Activated T-helper 1 cell treated with anti-CD3 and anti-CD28 coated beads, Interleukin-12 subunit alpha, Interleukin-12 subunit beta, Interleukin-2, Interleukin-4 antibody, amounts not matched to agents 30 ng/mL and 10 ng/mL and 1 ng/mL, durations not matched to agents 14 hours and 24 hours and 36 hours (primary cell): ENCODE data around the gene KCNMA1. TPM values are rescaled to one million over a fixed set of nuclear protein-coding genes. Genes with fewer than 3 reads are reported as not detected.

Experiments used
- DNase-seq: peaks from one replicate; pipeline ENCODE4 v3.0.0; 2021; ENCODE audit warnings: low spot score
- H3K27ac Mint-ChIP-seq: one replicate; pipeline ENCODE4 v1.8.0; 2021; ENCODE audit warnings: mild to moderate bottlenecking, mixed read lengths
- H3K27me3 Mint-ChIP-seq: one replicate; pipeline ENCODE4 v1.8.0; 2022; ENCODE audit warnings: mild to moderate bottlenecking, moderate library complexity, mixed read lengths; ENCODE audit not compliant: insufficient read depth
- H3K36me3 Mint-ChIP-seq: one replicate; pipeline ENCODE4 v1.8.0; 2021; ENCODE audit warnings: low read depth, mixed read lengths
- H3K4me1 Mint-ChIP-seq: one replicate; pipeline ENCODE4 v1.8.0; 2021; ENCODE audit warnings: low read depth, mixed read lengths
- H3K4me3 Mint-ChIP-seq: one replicate; pipeline ENCODE4 v1.8.0; 2021; ENCODE audit warnings: mild to moderate bottlenecking, moderate library complexity, mixed read lengths
- H3K9me3 Mint-ChIP-seq: one replicate; pipeline ENCODE4 v1.8.0; 2021; ENCODE audit warnings: mixed read lengths
- intact Hi-C: fragments of 100-400 bp; cut with micrococcal nuclease; formaldehyde crosslinking; loops from one replicate; pipeline ENCODE4 v1.15.1; 2024
- total RNA-seq: library from RNA; stranded (reverse); gene quantifications from 2 replicates; pipeline ENCODE4 v1.2.3, GENCODE V29; 2022

The KCNMA1 gene
- total RNA-seq, 1 donor from 2014 or later = not detected

DNA sequence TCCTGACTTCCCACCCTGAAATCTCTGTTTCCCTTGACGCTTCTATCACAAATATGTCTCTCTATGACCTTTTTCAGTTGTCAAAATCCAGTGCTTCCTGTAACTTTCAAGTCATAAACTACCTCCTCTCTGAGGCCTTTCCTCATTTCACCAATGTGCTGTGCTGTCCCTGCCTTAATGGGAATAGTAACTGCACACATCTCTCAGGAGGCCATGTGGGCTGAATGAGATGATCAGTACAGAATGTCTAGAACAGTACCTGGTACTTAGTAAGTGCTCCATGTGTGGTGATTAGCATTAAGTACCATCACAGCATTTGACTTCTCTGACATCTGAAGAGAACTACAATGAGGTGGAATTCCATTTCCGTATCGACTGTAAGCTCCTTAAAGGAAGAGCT lies 588.5 kb downstream of the KCNMA1 start:
- DNase-seq = no peak
- H3K27me3 Mint-ChIP-seq = no peaks in the 10 kb centered on the region
- intact Hi-C loops = no loop called here
- no peaks in the 10 kb centered on the region for H3K36me3 Mint-ChIP-seq
- no peaks in the 10 kb centered on the region for H3K9me3 Mint-ChIP-seq
- H3K27ac Mint-ChIP-seq = no peak overlapping the region
- no peaks in the 10 kb centered on the region for H3K4me1 Mint-ChIP-seq
- no peak overlapping the region for H3K4me3 Mint-ChIP-seq

DNA sequence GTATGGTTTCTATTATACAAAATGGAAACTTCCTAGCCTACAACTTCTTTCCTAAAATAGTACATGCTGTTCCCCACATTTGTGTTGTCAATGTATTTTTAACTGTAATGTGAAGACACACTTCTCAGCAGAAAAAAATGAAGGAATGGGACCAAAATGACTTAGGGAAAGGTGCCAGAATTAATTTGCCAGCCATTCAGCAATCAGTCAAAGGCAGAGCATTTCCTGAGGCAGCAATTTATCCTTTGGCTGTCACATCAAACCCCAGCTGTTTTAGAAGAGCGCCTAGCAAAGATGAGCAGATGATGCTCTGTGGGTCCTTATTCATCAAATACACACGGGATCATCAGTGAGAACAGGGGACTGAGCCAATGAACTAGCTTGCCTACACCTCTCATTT lies 592.5 kb downstream of the KCNMA1 start:
- Mint-ChIP-seq H3K36me3 (no peaks in the 10 kb centered on the region), H3K9me3 (no peaks in the 10 kb centered on the region), H3K27ac (no peak overlapping the region), H3K4me3 (no peak overlapping the region), H3K4me1 (peaks cover 7% of the 10 kb centered on the region), H3K27me3 (no peaks in the 10 kb centered on the region)
- intact Hi-C loops = no loop called here
- no peak for DNase-seq

DNA sequence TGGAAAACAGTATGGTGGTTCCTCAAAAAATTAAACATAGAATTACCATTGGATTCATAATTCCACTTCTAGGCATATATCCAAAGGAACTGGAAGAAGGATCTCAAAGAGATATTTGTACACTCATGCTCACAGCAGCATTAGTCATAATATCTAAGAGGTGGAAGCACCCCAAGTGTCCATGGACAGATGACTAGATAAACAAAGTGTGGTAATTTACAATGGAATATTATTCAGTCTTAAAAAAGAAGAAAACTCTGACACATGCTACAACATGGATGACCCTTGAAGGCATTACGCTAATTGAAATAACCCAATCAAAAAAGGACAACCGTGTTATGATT lies 594.2 kb downstream of the KCNMA1 start:
- intact Hi-C loops = no loop called here
- H3K4me3 Mint-ChIP-seq = no peak overlapping the region
- peaks cover 7% of the 10 kb centered on the region for H3K4me1 Mint-ChIP-seq
- H3K27me3 Mint-ChIP-seq = no peaks in the 10 kb centered on the region
- H3K36me3 Mint-ChIP-seq = no peaks in the 10 kb centered on the region
- H3K27ac Mint-ChIP-seq = no peak overlapping the region
- no peaks in the 10 kb centered on the region for H3K9me3 Mint-ChIP-seq
- DNase-seq = no peak

DNA sequence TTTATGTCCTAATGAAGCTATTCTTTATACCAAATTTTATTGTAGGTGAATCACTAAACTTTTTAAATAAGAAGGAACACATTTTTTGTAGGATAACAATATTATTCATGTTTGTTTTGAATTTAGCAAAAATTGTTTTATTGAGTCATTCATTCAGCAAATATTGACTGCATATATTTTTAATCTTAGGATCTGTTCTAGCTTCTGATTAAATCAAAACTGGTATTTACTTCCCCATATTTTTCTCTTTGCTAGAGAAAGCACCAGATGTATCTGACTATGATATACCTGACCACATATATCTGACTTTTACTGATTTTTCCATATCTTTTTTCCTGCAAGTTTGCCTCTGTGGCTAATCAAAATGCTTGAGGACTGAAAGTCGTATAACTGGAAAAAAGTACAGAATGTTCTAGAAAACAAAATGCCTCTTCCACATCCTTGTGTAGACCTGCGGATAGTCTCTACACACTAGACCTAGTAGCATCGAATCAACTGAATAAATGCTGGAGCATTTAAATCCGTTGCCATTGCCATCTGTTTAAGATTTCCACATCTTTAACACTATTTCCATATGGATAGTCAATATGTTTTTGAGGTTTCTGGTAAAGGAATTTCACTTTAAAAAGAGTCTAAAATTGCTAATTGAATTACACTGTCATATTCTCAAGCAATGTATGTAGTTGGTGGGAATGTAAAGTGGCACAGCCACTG lies 594.7 kb downstream of the KCNMA1 start:
- no peak for DNase-seq
- Mint-ChIP-seq H3K4me1 (peaks cover 7% of the 10 kb centered on the region), H3K36me3 (no peaks in the 10 kb centered on the region), H3K27ac (no peak overlapping the region), H3K27me3 (no peaks in the 10 kb centered on the region), H3K4me3 (no peak overlapping the region), H3K9me3 (no peaks in the 10 kb centered on the region)
- intact Hi-C loops = no loop called here

DNA sequence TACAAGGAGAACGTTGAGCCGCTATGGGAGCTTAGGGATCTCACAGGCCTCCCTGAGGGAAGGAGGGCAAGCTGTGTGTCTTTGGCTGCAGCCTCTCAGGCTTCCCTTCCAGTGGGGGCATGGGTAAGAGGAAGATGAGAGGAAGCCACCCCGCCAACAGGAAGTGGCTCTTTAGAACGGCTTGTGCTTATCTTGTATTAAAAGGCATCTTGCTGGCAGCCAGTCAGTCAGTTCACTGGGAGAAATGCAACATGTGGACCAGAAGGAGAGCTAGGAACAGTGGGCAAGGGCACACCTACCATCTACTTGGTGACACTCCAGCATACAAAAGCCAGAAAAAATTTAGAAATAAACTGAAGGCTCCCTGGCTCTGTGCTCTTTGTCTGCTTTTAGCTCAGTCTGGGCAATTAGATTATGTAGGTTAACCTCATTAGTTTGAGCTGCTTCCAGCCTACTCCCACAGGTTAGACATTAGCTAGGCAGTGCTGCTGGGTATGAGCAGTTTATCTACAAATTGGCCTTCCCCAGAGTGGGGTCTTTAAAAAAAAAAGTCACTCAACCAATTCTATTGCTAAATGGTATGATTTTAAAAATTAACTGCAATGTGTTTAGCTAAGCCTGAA lies 595.9 kb downstream of the KCNMA1 start:
- Mint-ChIP-seq H3K4me3 (no peak overlapping the region), H3K36me3 (no peaks in the 10 kb centered on the region), H3K27ac (no peak overlapping the region), H3K4me1 (peaks cover 7% of the 10 kb centered on the region), H3K9me3 (no peaks in the 10 kb centered on the region), H3K27me3 (no peaks in the 10 kb centered on the region)
- no peak for DNase-seq
- intact Hi-C loops = no loop called here

DNA sequence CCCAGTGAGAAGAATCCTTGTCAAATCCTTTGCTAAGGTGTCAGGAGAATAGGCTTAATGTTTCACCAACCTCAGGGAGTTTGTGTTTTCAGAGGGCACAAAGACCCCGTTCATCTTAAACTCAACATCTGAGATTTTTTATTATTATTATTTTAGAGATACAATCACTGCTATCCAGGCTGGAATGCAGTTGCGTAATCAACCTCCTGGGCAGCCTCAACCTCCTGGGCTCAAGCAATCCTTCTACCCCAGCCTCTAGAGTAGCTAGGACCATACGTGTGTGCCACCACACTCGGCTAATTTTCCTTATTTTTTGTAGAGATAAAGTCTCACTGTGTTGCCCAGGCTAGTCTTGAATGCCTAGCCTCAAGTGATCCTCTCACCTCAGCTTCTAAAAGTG lies 599.2 kb downstream of the KCNMA1 start:
- no peaks in the 10 kb centered on the region for H3K9me3 Mint-ChIP-seq
- H3K4me3 Mint-ChIP-seq = no peak overlapping the region
- intact Hi-C loops = loop anchor here (5.0 kb wide), 1 partner anchor 74 kb away; no protein-coding TSS in a partner anchor
- H3K4me1 Mint-ChIP-seq = peaks cover 7% of the 10 kb centered on the region
- no peaks in the 10 kb centered on the region for H3K36me3 Mint-ChIP-seq
- H3K27ac Mint-ChIP-seq = no peak overlapping the region
- peaks cover under 1% of the 10 kb centered on the region for H3K27me3 Mint-ChIP-seq
- no peak for DNase-seq

DNA sequence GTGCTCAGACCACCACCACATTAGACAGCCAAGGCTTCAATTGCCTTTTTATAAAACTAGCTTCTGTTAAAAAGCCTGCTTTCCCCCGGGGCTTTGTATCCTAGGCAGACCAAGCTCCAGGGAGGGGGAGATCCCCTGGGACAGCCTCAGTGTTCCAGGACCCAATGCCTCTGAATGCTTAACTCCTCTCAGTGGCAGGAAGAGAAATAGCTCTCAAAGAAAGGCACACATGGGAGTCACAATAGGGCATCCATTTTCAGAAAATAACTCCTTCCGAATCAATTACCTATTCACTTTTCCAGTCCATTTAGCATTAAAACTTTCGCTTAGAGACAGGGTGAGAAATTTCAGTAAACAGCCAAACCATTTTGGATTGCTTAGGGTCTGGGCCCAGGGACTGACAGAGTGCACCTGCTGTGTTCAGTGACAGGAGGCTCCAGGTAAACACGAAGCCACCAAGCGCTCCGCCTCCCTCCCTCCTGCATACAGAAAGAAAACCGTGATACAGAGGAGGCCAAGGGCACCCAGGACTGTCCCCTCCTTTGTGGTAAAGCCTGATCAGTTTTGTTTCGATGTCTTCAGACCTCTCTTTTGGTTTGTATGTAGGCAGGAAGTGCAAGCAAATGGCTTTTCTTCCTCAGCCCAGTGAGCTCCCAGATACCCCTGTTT lies 599.7 kb downstream of the KCNMA1 start:
- Mint-ChIP-seq H3K9me3 (no peaks in the 10 kb centered on the region), H3K27me3 (peaks cover 3% of the 10 kb centered on the region), H3K4me1 (peaks cover 7% of the 10 kb centered on the region), H3K36me3 (no peaks in the 10 kb centered on the region), H3K4me3 (no peak overlapping the region), H3K27ac (no peak overlapping the region)
- intact Hi-C loops = loop anchor here (5.0 kb wide), 1 partner anchor 74 kb away; no protein-coding TSS in a partner anchor
- DNase-seq = no peak

DNA sequence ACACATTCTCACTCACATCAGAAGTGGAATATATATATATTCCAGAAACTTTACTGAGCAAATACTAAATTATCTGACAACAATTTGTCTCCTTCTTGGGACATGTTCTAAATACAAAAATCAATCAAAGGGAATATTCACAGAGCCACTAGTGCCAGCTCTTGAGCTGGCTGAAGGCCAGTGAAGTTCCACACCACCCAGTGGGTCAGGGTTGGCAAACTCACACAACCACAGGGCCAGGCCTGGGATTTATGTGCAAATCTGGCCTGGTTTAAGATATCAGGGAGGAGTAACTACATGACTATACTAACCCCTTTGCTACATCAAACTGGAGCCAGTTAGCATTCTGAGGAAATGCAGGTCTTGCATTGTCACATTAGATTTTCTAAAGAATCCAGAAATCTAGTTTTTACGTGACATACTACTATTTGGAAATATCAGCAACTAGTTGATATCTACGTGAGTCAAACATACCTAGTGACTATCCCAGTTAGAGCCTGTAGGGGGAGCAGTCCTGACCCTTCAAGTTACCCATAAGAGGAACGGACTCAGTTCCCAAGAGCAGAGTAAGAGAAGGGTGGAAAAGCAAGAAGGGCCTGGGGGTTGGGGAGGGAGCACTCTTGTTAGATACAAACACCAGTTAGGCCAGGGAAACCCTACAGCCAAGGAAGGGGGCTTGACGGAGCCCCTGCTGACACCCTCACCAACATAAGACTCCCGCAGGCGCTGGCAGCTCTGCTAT lies 600.4 kb downstream of the KCNMA1 start:
- H3K36me3 Mint-ChIP-seq = no peaks in the 10 kb centered on the region
- H3K27me3 Mint-ChIP-seq = peaks cover 3% of the 10 kb centered on the region
- H3K9me3 Mint-ChIP-seq = no peaks in the 10 kb centered on the region
- H3K4me3 Mint-ChIP-seq = no peak overlapping the region
- intact Hi-C loops = loop anchor here (5.0 kb wide), 1 partner anchor 75 kb away; no protein-coding TSS in a partner anchor
- no peak overlapping the region for H3K27ac Mint-ChIP-seq
- H3K4me1 Mint-ChIP-seq = peaks cover 7% of the 10 kb centered on the region
- DNase-seq = no peak

DNA sequence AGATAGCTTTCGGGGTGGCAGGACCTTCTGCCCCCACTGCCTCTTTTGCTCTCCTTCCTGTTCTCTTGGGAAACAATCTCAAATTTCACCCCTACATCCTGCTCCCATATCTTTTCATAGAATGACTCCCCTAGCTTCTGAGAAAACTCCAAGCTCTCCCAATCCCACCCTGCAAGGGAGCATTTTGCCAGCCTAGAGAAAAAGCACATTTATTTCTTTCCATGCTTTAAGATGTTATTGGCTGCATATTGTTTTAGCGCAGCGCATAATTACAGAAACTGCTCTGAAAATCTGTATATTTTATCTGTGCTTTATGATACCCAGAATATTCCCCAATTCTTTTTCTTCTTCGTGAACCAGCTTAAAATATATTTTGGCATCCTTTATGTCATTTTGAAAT lies 601.3 kb downstream of the KCNMA1 start:
- H3K9me3 Mint-ChIP-seq = no peaks in the 10 kb centered on the region
- H3K36me3 Mint-ChIP-seq = no peaks in the 10 kb centered on the region
- peaks cover under 1% of the 10 kb centered on the region for H3K4me1 Mint-ChIP-seq
- no peak for DNase-seq
- no peak overlapping the region for H3K27ac Mint-ChIP-seq
- no peak overlapping the region for H3K4me3 Mint-ChIP-seq
- peaks cover 3% of the 10 kb centered on the region for H3K27me3 Mint-ChIP-seq
- intact Hi-C loops = loop anchor here (5.0 kb wide), 1 partner anchor 76 kb away; no protein-coding TSS in a partner anchor

DNA sequence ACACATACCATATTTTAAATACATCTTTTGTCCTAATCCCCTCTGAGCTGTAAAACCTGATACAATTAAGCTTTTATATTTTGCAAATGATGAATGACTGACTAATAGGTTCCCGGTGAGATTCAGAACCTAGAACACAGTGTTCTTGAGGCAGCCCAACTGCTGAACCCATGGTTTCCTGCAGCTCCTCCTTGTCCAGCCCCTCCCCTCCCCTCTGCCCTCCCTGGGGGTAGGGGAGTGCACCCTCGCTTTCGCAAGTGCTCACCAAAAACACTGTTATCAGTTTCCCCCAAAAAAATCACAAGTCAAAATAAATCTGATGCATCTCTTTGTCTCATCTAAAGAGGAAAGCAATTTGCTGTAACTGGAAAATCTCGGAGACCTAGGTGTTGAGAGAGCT lies 602.8 kb downstream of the KCNMA1 start:
- Mint-ChIP-seq H3K36me3 (no peaks in the 10 kb centered on the region), H3K4me3 (no peak overlapping the region), H3K27me3 (peaks cover 4% of the 10 kb centered on the region), H3K4me1 (no peaks in the 10 kb centered on the region), H3K9me3 (no peaks in the 10 kb centered on the region), H3K27ac (no peak overlapping the region)
- intact Hi-C loops = loop anchor here (5.0 kb wide), 1 partner anchor 78 kb away; no protein-coding TSS in a partner anchor
- no peak for DNase-seq

DNA sequence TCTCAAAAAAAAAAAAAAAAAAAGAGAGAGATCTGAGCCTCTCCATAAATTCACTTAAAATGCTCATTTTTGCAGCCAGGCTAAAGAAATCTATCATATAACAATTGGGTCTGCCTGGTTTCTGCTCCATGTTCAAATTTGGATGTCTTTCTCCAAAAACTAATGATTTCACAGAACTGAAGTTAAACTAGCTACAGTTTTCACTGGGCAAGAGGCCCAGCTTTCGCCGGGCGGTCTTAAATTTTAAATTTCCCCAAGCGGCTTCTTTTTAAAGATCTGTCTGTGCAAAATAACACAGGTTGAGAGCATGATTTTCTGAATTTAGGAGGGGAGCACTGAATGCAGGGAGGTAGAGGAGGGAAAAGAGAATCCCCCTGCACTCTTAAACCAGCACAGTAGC lies 603.4 kb downstream of the KCNMA1 start:
- Mint-ChIP-seq H3K36me3 (no peaks in the 10 kb centered on the region), H3K4me3 (no peak overlapping the region), H3K27me3 (peaks cover 7% of the 10 kb centered on the region), H3K27ac (no peak overlapping the region), H3K9me3 (no peaks in the 10 kb centered on the region), H3K4me1 (no peaks in the 10 kb centered on the region)
- intact Hi-C loops = no loop called here
- no peak for DNase-seq

DNA sequence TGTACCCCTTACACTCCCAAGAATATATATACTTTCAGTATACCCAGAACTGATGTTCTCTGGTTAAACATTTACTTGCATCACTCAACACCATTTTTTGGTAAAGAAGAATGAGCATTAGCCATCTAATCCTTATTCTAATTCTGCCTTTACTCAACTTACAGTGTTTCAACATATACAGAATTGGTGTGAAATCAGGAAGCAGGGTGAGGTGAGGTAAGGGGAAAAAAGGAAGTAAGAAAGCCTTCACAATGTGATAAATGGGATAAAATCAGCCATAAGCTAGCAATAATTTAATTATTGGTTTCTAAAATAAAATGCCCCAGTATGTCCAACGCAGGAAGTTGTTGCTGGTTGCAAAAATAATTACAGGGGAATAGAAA lies 605.4 kb downstream of the KCNMA1 start:
- Mint-ChIP-seq H3K36me3 (no peaks in the 10 kb centered on the region), H3K4me1 (no peaks in the 10 kb centered on the region), H3K27me3 (peaks cover 7% of the 10 kb centered on the region), H3K9me3 (no peaks in the 10 kb centered on the region), H3K27ac (no peak overlapping the region), H3K4me3 (no peak overlapping the region)
- intact Hi-C loops = no loop called here
- no peak for DNase-seq
